Panc1 (cell line): Measurements from ENCODE around the gene GPAM. TPM values are rescaled to one million over a fixed set of nuclear protein-coding genes. Genes with fewer than 3 reads are reported as not detected.

ENCODE experiments used
- ATAC-seq: fragments of 200-7000 bp; cut with Tn5 transposase; 2 replicates; pipeline ENCODE4 v1.9.1; 2020; ENCODE audit warnings: mild to moderate bottlenecking, moderate library complexity
- BruUV-seq: library from RNA; stranded (reverse); fragments of 400-500 nt; replicated peaks from 2 replicates; lab custom pipeline; 2021; lab: Mats Ljungman, UMichigan
- CTCF ChIA-PET: fragments of 300-600 bp; sonication (Branson Sonifier 250); formaldehyde crosslinking; loops from one replicate; lab custom pipeline; 2022; ENCODE audit warnings: antibody characterized with exemption; lab: Charles Lee
- POLR2A ChIA-PET: fragments of 300-600 bp; sonication (Branson Sonifier 250); formaldehyde crosslinking; loops from one replicate; lab custom pipeline; 2022; ENCODE audit warnings: antibody characterized with exemption; lab: Charles Lee
- DNase-seq: peaks from one replicate; pipeline ENCODE4 v3.0.0-alpha.2; 2010; ENCODE audit warnings: low read depth, low spot score
- H3K27ac ChIP-seq: 2 replicates; pipeline ENCODE4 v1.5.1; 2011; ENCODE audit warnings: mild to moderate bottlenecking, low read length, inconsistent platforms
- H3K27me3 ChIP-seq: fragments of 200-500 bp; sonication (Bioruptor generic); 2 replicates; pipeline ENCODE4 v1.6.0; 2014; ENCODE audit warnings: low read length, inconsistent platforms; ENCODE audit not compliant: control insufficient read depth, insufficient read depth
- H3K36me3 ChIP-seq: fragments of 200-500 bp; sonication (Bioruptor generic); 2 replicates; pipeline ENCODE4 v1.5.1; 2014; ENCODE audit warnings: inconsistent platforms, mild to moderate bottlenecking, low read length, moderate library complexity; ENCODE audit not compliant: control insufficient read depth, insufficient read depth
- H3K4me1 ChIP-seq: 2 replicates; pipeline ENCODE4 v1.5.1; 2011; ENCODE audit warnings: inconsistent platforms, mild to moderate bottlenecking, low read length, moderate library complexity; ENCODE audit not compliant: control insufficient read depth, insufficient read depth
- H3K4me3 ChIP-seq, 2 experiments: 2 replicates each; pipeline ENCODE4 v1.5.1; 2011 to 2012; ENCODE audit warnings: low read depth in 2 of 2, low read length in 2 of 2, mild to moderate bottlenecking in 2 of 2, inconsistent platforms in 1 of 2, moderate library complexity in 1 of 2
- H3K9me3 ChIP-seq: fragments of 200-500 bp; sonication (Bioruptor generic); 2 replicates; pipeline ENCODE4 v1.5.1; 2014; ENCODE audit warnings: low read depth, mild to moderate bottlenecking, inconsistent platforms, low read length, moderate library complexity; ENCODE audit not compliant: control insufficient read depth, insufficient read depth
- CTCF ChIP-seq: fragments of 450-650 bp; IDR thresholded peaks from 2 replicates; pipeline ENCODE4 v1.5.1; 2017; ENCODE audit warnings: mild to moderate bottlenecking
- POLR2AphosphoS5 ChIP-seq: IDR thresholded peaks from 2 replicates; pipeline ENCODE4 v1.6.1; 2012; ENCODE audit warnings: mild to moderate bottlenecking, low read depth, low read length, moderate library complexity
- SIN3A ChIP-seq: IDR thresholded peaks from 2 replicates; pipeline ENCODE4 v1.6.1; 2012; ENCODE audit warnings: low read depth, mild to moderate bottlenecking, low read length, moderate library complexity, borderline replicate concordance; ENCODE audit not compliant: insufficient read depth
- TCF7L2 ChIP-seq: IDR thresholded peaks from 2 replicates; pipeline ENCODE4 v1.6.1; 2011; ENCODE audit warnings: mild to moderate bottlenecking, low read depth, low read length, inconsistent platforms
- in situ Hi-C: cut with HindIII; loops from 2 replicates; pipeline ENCODE4 v1.10.0; 2016; ENCODE audit warnings: low sequenced_read_pairs, low pct_unique_long_range_greater_than_20kb
- intact Hi-C: fragments of 100-400 bp; cut with micrococcal nuclease; formaldehyde crosslinking; loops from one replicate; pipeline ENCODE4 v1.10.0; 2022; ENCODE audit not compliant: unreplicated experiment
- total RNA-seq: library from RNA; stranded (reverse); gene quantifications from one replicate; pipeline ENCODE4 v1.2.1, GENCODE V29; 2021; ENCODE audit not compliant: unreplicated experiment
- TF ChIP-seq, protein P1 (sequence below), 2 experiments: IDR thresholded peaks; 2 replicates each; pipeline ENCODE4 v1.6.1; 2011 to 2012; ENCODE audit warnings: low read depth in 2 of 2, control low read depth in 1 of 2, low read length in 1 of 2, mild to moderate bottlenecking in 1 of 2, moderate library complexity in 1 of 2; ENCODE audit not compliant: insufficient read depth in 1 of 2

Gene GPAM
- total RNA-seq, 1 experiment from 2014 or later, result 8.0 TPM

- intact Hi-C loops, result loop anchor here (10.0 kb wide), 2 partner anchors 117 to 247 kb away; no protein-coding TSS in a partner anchor
- BruUV-seq, result no TSS peak
- CTCF ChIA-PET, result no interaction called here
- no peak overlapping the region for H3K27ac ChIP-seq
- peaks cover 8% of the 10 kb centered on the region for H3K9me3 ChIP-seq
- no peak overlapping the region for H3K4me3 ChIP-seq
- no peak for DNase-seq
- H3K36me3 ChIP-seq, result peaks cover 4% of the 10 kb centered on the region; the same call in 1 of the 2 replicates
- in situ Hi-C loops, result no loop called here
- H3K4me1 ChIP-seq, result peaks cover 11% of the 10 kb centered on the region
- no peak for ATAC-seq
- POLR2A ChIA-PET, result no interaction called here
- TF ChIP-seq SIN3A (no peak), CTCF (no peak)
- TF ChIP-seq, protein P1, sequence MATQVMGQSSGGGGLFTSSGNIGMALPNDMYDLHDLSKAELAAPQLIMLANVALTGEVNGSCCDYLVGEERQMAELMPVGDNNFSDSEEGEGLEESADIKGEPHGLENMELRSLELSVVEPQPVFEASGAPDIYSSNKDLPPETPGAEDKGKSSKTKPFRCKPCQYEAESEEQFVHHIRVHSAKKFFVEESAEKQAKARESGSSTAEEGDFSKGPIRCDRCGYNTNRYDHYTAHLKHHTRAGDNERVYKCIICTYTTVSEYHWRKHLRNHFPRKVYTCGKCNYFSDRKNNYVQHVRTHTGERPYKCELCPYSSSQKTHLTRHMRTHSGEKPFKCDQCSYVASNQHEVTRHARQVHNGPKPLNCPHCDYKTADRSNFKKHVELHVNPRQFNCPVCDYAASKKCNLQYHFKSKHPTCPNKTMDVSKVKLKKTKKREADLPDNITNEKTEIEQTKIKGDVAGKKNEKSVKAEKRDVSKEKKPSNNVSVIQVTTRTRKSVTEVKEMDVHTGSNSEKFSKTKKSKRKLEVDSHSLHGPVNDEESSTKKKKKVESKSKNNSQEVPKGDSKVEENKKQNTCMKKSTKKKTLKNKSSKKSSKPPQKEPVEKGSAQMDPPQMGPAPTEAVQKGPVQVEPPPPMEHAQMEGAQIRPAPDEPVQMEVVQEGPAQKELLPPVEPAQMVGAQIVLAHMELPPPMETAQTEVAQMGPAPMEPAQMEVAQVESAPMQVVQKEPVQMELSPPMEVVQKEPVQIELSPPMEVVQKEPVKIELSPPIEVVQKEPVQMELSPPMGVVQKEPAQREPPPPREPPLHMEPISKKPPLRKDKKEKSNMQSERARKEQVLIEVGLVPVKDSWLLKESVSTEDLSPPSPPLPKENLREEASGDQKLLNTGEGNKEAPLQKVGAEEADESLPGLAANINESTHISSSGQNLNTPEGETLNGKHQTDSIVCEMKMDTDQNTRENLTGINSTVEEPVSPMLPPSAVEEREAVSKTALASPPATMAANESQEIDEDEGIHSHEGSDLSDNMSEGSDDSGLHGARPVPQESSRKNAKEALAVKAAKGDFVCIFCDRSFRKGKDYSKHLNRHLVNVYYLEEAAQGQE (IDR thresholded peaks at IDR 0.05; ENCODE audit: insufficient read depth in 1 of 2, low read depth in 2 of 2, low read length in 1 of 2), result no peak
- no peaks in the 10 kb centered on the region for H3K27me3 ChIP-seq
Measured at GRCh38 chr10:112187527-112187926, 4.0 kb upstream of the GPAM start.

DNA sequence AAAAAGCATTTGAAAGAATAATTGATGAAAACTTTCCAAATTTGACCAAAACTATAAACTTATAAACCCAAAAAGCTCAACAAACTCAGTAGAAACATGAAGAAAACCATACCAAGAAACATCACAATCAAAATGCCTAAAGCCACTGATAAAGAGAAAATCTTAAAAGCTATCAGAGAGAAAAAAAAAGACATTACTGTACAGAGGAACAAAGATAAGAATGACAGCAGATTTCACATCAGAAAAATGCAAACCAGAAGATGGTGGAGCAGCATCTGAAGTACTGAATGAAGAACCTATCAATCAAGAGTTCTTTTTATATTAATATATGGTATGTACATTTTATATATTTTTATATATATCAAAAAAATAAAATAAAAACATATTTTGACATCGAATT is 2.4 kb upstream of the GPAM start:
- ChIA-PET CTCF (no interaction called here), POLR2A (no interaction called here)
- H3K4me3 ChIP-seq, result no peak overlapping the region
- H3K27ac ChIP-seq, result no peak overlapping the region
- DNase-seq, result no peak
- no TSS peak for BruUV-seq
- no peaks in the 10 kb centered on the region for H3K27me3 ChIP-seq
- intact Hi-C loops, result loop anchor here (10.0 kb wide), 2 partner anchors 119 to 249 kb away; no protein-coding TSS in a partner anchor
- H3K4me1 ChIP-seq, result peaks cover 13% of the 10 kb centered on the region
- in situ Hi-C loops, result no loop called here
- H3K36me3 ChIP-seq, result peaks cover 4% of the 10 kb centered on the region; the same call in 1 of the 2 replicates
- TF ChIP-seq POLR2AphosphoS5 (no peak), CTCF (no peak), TCF7L2 (no peak), SIN3A (no peak)
- TF ChIP-seq, protein P1 (IDR thresholded peaks at IDR 0.05; ENCODE audit: insufficient read depth in 1 of 2, low read depth in 2 of 2, low read length in 1 of 2), result no peak
- ATAC-seq, result no peak
- H3K9me3 ChIP-seq, result peaks cover 8% of the 10 kb centered on the region
